Raji (cell line): Measurements from ENCODE around the gene ACTL8.

Source experiments
- POLR2A ChIP-seq: IDR thresholded peaks from 2 replicates; pipeline ENCODE4 v1.6.1; 2011; ENCODE audit warnings: low read depth, low read length, control low read depth; ENCODE audit not compliant: insufficient read depth

ACTL8 gene

GRCh38 chr1:17857996-17858395 lies 102.9 kb downstream of the ACTL8 start:
- no peak for TF ChIP-seq POLR2A

- TF ChIP-seq POLR2A: no peak
These were observed 105.7 kb downstream of the ACTL8 start for GRCh38 chr1:17860812-17861211.

GRCh38 chr1:17861685-17862084 lies 106.6 kb downstream of the ACTL8 start:
- no peak for TF ChIP-seq POLR2A

GRCh38 chr1:17862121-17862520 lies 107.0 kb downstream of the ACTL8 start:
- TF ChIP-seq POLR2A: no peak

- no peak for TF ChIP-seq POLR2A
These were observed 111.0 kb downstream of the ACTL8 start for GRCh38 chr1:17865912-17866739.

- TF ChIP-seq POLR2A: no peak
These were observed 111.6 kb downstream of the ACTL8 start for GRCh38 chr1:17866740-17867029.

- no peak for TF ChIP-seq POLR2A
These were observed 112.3 kb downstream of the ACTL8 start for GRCh38 chr1:17867470-17867869.

GRCh38 chr1:17869815-17870214 lies 114.7 kb downstream of the ACTL8 start:
- TF ChIP-seq POLR2A: no peak

GRCh38 chr1:17870679-17871078 lies 115.5 kb downstream of the ACTL8 start:
- no peak for TF ChIP-seq POLR2A

- TF ChIP-seq POLR2A: no peak
These were observed 118.0 kb downstream of the ACTL8 start for GRCh38 chr1:17873007-17873675.

- no peak for TF ChIP-seq POLR2A
These were observed 119.1 kb downstream of the ACTL8 start for GRCh38 chr1:17874231-17874630.

- no peak for TF ChIP-seq POLR2A
These were observed 119.6 kb downstream of the ACTL8 start for GRCh38 chr1:17874710-17875109.

- TF ChIP-seq POLR2A: no peak
These were observed 120.2 kb downstream of the ACTL8 start for GRCh38 chr1:17875171-17875881.

GRCh38 chr1:17875882-17876280 lies 120.7 kb downstream of the ACTL8 start:
- TF ChIP-seq POLR2A: no peak
